ENCODE data around the gene PRPF31. TPM values are rescaled to one million over a fixed set of nuclear protein-coding genes. Genes with fewer than 3 reads are reported as not detected.
"Not testable (repeated sequence)": the region's sequence is repeated elsewhere in the genome, so short reads cannot be mapped to it uniquely, and the experiment has no call there.

PRPF31 gene
- total RNA-seq, 4 donors from 2014 or later = 37.7 to 67.5 (median 42.9) TPM

- Histone ChIP-seq H3K27ac (no peak overlapping the region), H3K9me3 (no peaks in the 10 kb centered on the region), H3K27me3 (no peaks in the 10 kb centered on the region), H3K4me3 (no peak overlapping the region), H3K4me1 (peaks cover 0 to 51% (median 24%) of the 10 kb centered on the region in 4 donors), H3K36me3 (no peaks in the 10 kb centered on the region)
- DNase-seq (ENCODE audit: low spot score in 2 of 2) = peak in 1 of 2 donors; percentile 36
- WGBS, 2 donors = 9 to 14% methylated on average over 37 of the region's 37 CpGs
- TF ChIP-seq CTCF (IDR thresholded peaks at IDR 0.05) = no peak
These were observed 49.0 kb downstream of the PRPF31 start for GRCh38 chr19:54164369-54165068.

GRCh38 chr19:54165222-54165621, 49.7 kb downstream of the PRPF31 start:
- no peak overlapping the region for H3K27ac ChIP-seq
- no peaks in the 10 kb centered on the region for H3K27me3 ChIP-seq
- no peak for TF ChIP-seq POLR2A (IDR thresholded peaks at IDR 0.05)
- TF ChIP-seq EP300 (IDR thresholded peaks at IDR 0.05) = no peak
- no peak for TF ChIP-seq CTCF (IDR thresholded peaks at IDR 0.05)
- peaks cover 0 to 49% (median 23%) of the 10 kb centered on the region in 4 donors for H3K4me1 ChIP-seq
- DNase-seq (ENCODE audit: low spot score in 2 of 2) = no peak
- WGBS, 2 donors = 90% methylated on average over 25 of the region's 25 CpGs
- no peaks in the 10 kb centered on the region for H3K36me3 ChIP-seq
- no peak overlapping the region for H3K4me3 ChIP-seq
- no peaks in the 10 kb centered on the region for H3K9me3 ChIP-seq

GRCh38 chr19:54168174-54168917, 52.8 kb downstream of the PRPF31 start:
- Histone ChIP-seq H3K27ac (no peak overlapping the region), H3K4me3 (no peak overlapping the region), H3K36me3 (no peaks in the 10 kb centered on the region), H3K9me3 (no peaks in the 10 kb centered on the region), H3K27me3 (peaks cover 0 to 7% of the 10 kb centered on the region in 2 donors), H3K4me1 (peaks cover 0 to 23% (median 2%) of the 10 kb centered on the region in 4 donors)
- WGBS, 2 donors = 29 to 36% methylated on average over 19 to 25 of the region's 25 CpGs
- peak; percentile 80 to 94 for DNase-seq (ENCODE audit: low spot score in 2 of 2)
- TF ChIP-seq EP300 (IDR thresholded peaks at IDR 0.05) (no peak), CTCF (IDR thresholded peaks at IDR 0.05) (peak; percentile 78 to 95 (median 83))

GRCh38 chr19:54169149-54169740, 53.7 kb downstream of the PRPF31 start:
- H3K36me3 ChIP-seq = no peaks in the 10 kb centered on the region
- TF ChIP-seq EP300 (IDR thresholded peaks at IDR 0.05) (no peak), POLR2A (IDR thresholded peaks at IDR 0.05) (no peak), CTCF (IDR thresholded peaks at IDR 0.05) (no peak)
- no peak overlapping the region for H3K27ac ChIP-seq
- peaks cover 0 to 8% of the 10 kb centered on the region in 2 donors for H3K27me3 ChIP-seq
- no peak overlapping the region for H3K4me3 ChIP-seq
- H3K9me3 ChIP-seq = no peaks in the 10 kb centered on the region
- DNase-seq (ENCODE audit: low spot score in 2 of 2) = no peak
- H3K4me1 ChIP-seq = peaks cover 0 to 20% (median 2%) of the 10 kb centered on the region in 4 donors
- 83 to 85% methylated on average over 21 of the region's 21 CpGs for WGBS, 2 donors

- 70% methylated on average over 15 to 17 of the region's 23 CpGs for WGBS, 2 donors
- not testable (repeated sequence) for H3K27me3 ChIP-seq; H3K9me3 ChIP-seq; H3K4me3 ChIP-seq; DNase-seq (ENCODE audit: low spot score in 2 of 2)
- Histone ChIP-seq H3K27ac (peak overlapping the region in 2 of 4 donors; percentile 6 to 72), H3K4me1 (peaks cover 0 to 11% (median 2%) of the 10 kb centered on the region in 4 donors), H3K36me3 (peaks cover 0 to 17% (median 0%) of the 10 kb centered on the region in 3 donors)
These were observed 56.3 kb downstream of the PRPF31 start for GRCh38 chr19:54171736-54172431.
